H7 (cell line): ENCODE data around the gene RPL11. TPM values are rescaled to one million over a fixed set of nuclear protein-coding genes. Genes with fewer than 3 reads are reported as not detected.

Experiments
- DNase-seq: peaks from one replicate; pipeline ENCODE4 v3.0.0; 2012
- H3K27me3 ChIP-seq: 2 replicates; pipeline ENCODE4 v1.6.0; 2011; ENCODE audit warnings: mild to moderate bottlenecking, low read length; ENCODE audit not compliant: control insufficient read depth, insufficient read depth
- H3K36me3 ChIP-seq: replicated peaks from 2 replicates; pipeline ENCODE4 v1.5.1; 2011; ENCODE audit warnings: low read length; ENCODE audit not compliant: control insufficient read depth, insufficient read depth
- H3K4me3 ChIP-seq: 2 replicates; pipeline ENCODE4 v1.5.1; 2011; ENCODE audit warnings: low read depth, mild to moderate bottlenecking, control low read depth, low read length, moderate library complexity; ENCODE audit not compliant: insufficient read depth
- total RNA-seq: library from RNA; depleted of rRNA; stranded (reverse); fragments of >200 nt; shearing (Covaris generic); gene quantifications from 2 replicates; pipeline ENCODE4 v1.2.3, GENCODE V29; 2014

The RPL11 gene
- total RNA-seq, 1 experiment from 2014 or later = 1,671 TPM

DNA sequence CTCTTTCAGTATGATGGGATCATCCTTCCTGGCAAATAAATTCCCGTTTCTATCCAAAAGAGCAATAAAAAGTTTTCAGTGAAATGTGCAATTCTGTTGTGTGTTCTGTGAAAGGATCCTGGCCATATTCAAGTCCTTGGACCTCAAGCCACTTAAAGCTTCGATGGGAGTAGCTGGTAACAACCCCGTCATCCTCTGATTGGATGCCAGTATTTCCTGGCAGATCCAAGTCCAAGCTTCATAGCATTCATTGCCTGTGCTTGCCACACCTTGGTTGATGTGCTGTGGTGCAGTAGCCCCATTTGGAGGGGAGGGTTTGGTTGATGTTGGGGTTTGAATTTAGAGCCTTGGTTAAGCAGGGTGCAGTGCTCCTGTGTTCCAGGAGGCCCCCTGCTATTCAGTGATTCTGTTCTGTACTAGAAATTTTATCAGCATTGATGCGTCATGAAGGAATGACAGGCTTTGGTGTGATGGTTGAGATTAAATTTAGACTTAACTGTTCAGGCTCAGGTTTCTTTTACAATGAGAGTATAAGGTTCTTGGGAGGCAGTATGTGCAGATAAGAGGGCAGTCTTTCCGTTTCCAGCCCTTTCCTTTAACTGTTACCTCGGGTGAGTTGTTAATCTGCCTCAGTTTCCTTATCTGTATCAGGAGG lies 4.9 kb downstream of the RPL11 start:
- no peak for DNase-seq

DNA sequence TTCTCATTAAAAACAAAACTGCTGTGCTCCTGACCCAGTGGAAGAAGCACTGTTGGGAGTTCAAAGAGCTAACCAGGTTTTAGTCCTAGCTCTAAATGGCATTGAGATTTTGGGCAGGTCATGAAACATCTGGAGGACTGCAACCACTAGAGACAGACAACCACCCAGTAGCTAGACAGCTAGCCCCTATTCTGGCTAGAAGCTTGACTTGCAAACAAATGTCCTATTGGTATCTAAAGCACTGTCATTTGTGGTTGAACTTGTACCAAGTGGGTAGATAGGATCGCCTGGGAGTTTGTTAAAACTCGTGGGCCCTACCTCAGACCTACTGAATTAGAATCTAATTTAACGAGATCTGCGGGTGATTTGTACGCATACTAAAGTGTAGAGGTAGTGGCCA lies 6.9 kb downstream of the RPL11 start:
- H3K36me3 ChIP-seq = peaks cover 62% of the 10 kb centered on the region
- H3K27me3 ChIP-seq = no peaks in the 10 kb centered on the region
- no peak for DNase-seq
- no peak overlapping the region for H3K4me3 ChIP-seq

More for the DNA sequence above, 4.9 kb downstream of the RPL11 start:
- Histone ChIP-seq H3K36me3 (peaks cover 72% of the 10 kb centered on the region), H3K27me3 (no peaks in the 10 kb centered on the region), H3K4me3 (no peak overlapping the region)

DNA sequence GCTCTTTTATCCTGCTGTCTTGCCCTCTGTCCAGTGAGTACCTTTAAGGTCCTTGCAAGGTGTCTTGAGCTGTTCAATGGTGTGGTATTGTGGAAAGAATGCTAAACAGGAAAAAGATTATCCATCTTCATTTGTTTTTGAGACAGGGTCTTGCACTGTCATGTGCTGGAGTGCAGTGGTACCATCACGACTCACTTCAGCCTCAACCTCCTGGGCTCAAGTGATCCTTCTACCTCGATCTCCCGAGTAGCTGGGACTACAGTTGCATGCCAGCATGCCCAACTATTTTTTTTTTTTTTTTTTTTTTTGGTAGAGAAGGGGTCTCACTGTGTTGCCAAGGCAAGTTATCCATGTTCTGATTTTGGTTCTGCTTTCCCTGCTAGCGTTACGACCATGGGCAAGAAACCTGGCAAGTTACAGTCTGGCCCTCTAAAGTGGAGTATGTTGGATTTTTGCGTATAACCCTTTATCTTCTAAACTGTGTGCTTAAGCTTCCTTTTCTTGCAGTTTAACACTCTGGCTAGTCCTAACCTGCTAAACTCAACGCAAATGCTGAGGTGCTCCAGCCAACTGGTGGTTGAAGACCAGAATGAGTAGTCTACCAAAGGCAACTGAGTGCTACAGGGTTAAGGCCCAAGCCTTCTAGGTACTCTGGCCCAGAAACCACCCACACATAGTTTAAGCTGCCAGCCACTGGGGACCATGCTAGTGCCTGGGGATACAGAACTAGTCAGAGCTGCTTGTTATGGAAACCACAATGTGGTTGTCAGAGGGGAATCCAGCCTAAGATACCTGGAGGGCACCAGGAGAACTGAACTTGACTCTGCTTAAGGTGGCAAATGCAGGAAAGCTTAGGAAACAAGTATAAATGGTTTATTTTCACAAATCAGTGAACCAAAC lies 7.9 kb downstream of the RPL11 start:
- no peak for DNase-seq
- peaks cover 52% of the 10 kb centered on the region for H3K36me3 ChIP-seq
- H3K4me3 ChIP-seq = no peak overlapping the region
- no peaks in the 10 kb centered on the region for H3K27me3 ChIP-seq

DNA sequence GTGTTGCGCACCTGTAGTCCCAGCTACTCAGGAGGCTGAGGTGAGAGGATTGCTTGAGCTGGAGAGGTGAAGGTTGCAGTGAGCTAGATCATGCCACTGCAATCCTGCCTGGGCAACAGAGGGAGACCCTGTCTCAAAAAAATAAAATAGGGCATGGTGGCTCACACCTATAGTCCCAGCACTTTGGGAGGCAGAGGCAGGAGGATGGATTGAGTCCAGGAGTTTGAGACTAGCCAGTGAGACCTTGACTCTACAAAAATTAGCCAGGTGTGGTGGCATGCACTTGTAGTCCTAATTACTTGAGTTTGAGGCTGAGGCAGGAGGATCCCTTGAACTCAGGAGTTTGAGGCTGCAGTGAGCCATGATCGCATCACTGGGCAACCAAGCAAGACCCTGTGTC lies 9.7 kb downstream of the RPL11 start:
- Histone ChIP-seq H3K4me3 (no peak overlapping the region), H3K27me3 (no peaks in the 10 kb centered on the region), H3K36me3 (peaks cover 38% of the 10 kb centered on the region)
- no peak for DNase-seq

DNA sequence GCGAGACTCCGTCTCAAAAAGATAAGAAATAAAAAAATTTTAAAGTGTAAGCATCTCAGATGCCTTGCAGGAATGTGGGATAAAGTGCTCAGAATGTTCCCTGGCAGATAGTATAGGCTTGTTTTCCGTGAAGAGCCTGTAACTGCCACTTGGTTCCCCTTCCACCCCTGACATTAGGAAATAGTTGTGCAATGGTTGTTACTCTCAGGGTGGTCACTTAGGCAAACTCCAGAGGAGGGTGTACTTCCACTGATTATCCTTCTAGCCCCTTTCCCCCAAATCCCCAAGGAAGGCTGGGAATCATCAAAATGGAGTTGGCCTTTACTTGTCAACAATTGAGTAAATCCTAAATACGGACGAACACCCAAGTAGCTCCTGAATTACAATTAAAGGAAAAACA lies 10.4 kb downstream of the RPL11 start:
- DNase-seq = no peak
- Histone ChIP-seq H3K36me3 (peaks cover 32% of the 10 kb centered on the region), H3K4me3 (no peak overlapping the region), H3K27me3 (no peaks in the 10 kb centered on the region)

DNA sequence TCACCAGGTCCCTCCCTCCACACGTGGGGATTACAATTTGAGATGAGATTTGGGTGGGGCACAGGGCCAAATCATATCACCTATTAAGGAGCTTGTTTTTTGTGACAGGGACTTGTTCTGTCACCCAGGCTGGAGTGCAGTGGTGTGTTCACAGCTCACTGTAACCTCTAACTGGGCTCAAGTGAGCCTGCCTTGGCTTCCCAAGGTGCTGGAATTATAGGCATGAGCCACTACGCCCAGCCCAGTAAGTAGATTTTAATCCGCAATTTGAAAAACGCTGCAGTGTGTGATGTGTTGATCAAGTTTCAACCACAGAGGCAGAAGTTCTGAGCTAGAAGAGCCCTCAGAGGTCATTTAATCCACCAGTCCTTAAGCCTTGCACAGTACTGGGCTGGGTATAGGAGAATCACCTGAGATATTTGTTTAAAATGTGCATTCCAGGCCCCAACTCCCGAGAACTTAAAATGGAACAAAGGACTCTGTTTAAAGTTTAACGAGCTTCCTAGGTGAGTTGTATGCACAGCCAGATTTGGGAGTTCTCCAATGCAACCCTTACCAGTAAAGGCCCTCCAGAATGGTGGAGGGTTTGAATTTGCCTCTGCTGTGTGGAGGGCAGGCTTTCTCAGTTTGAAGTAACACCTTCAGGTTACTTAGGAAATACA lies 13.4 kb downstream of the RPL11 start:
- Histone ChIP-seq H3K27me3 (no peaks in the 10 kb centered on the region), H3K36me3 (peaks cover 13% of the 10 kb centered on the region), H3K4me3 (no peak overlapping the region)
- DNase-seq = no peak

DNA sequence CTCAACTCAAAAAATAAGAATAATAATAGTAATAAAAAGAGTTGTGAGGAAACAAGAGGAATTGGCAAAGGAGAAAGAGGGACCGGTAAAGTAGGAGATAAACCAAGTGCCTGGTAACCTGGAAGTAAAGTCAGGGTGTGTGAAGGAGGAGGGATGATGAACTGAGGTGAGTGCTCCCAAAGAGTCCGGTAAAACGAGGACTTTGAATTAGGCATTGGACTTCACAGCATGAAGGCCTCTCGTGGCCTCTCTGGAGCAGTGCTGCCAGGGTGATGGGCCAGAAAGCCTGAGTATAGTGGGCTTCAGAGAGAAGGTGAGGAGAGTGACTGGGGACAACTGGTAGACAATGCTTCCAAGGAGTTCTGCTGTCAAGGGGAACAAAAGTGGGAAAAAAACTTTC lies 17.6 kb downstream of the RPL11 start:
- no peak for DNase-seq
- Histone ChIP-seq H3K4me3 (no peak overlapping the region), H3K36me3 (peaks cover 4% of the 10 kb centered on the region), H3K27me3 (no peaks in the 10 kb centered on the region)

DNA sequence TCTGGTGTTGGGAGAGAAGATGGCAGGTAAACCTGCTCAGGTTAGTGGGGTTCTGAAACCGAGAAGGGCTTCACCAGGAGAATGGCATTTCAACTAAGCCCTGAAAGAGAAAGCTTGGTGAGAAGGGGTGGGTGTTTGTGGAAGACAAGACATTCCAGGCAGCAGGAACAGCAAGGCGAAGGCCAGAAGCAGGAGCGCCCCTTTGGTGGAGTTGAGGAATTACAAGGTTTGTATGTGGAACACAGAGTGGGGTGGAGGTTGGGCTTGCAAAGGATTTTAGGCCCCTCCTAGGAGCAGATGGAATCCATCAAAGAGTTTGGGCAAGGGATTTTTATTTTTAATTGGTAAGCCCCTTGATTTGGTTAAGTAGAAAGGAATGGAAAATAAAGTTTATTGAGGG lies 26.9 kb downstream of the RPL11 start:
- no peaks in the 10 kb centered on the region for H3K27me3 ChIP-seq
- H3K4me3 ChIP-seq = no peak overlapping the region
- H3K36me3 ChIP-seq = no peaks in the 10 kb centered on the region
- peak; percentile 82 for DNase-seq

DNA sequence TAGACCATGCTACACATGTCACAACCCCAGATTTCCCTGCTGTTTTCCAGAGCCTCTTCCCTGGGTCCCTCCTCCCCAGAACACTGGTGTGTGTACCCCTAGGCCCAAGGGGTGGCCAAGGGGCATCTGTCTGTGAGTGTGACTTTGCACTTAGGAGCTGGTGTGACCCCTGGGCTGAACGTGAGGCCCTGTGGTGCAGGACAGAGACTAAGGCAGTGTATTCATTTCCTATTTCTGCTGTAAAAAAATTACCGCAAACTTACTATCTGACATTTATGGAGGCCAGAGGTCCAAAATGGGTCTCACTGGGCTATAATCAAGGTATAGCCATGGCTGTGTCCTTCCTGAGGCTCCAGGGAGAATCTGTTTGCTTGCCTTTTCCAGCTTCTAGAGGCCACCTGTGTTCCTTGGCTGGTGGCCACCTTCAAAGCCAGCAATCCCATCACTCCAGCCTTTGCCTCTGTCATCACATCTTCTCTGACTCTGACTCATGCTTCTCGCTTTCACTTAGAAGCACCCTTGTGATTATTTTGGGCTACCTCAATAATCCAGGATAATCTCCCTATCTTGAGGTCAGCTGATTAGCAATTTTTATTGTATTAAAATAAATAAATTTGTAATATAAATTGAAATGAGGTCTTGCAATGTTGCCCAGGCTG lies 27.7 kb downstream of the RPL11 start:
- no peak overlapping the region for H3K4me3 ChIP-seq
- no peaks in the 10 kb centered on the region for H3K36me3 ChIP-seq
- no peak for DNase-seq
- no peaks in the 10 kb centered on the region for H3K27me3 ChIP-seq

DNA sequence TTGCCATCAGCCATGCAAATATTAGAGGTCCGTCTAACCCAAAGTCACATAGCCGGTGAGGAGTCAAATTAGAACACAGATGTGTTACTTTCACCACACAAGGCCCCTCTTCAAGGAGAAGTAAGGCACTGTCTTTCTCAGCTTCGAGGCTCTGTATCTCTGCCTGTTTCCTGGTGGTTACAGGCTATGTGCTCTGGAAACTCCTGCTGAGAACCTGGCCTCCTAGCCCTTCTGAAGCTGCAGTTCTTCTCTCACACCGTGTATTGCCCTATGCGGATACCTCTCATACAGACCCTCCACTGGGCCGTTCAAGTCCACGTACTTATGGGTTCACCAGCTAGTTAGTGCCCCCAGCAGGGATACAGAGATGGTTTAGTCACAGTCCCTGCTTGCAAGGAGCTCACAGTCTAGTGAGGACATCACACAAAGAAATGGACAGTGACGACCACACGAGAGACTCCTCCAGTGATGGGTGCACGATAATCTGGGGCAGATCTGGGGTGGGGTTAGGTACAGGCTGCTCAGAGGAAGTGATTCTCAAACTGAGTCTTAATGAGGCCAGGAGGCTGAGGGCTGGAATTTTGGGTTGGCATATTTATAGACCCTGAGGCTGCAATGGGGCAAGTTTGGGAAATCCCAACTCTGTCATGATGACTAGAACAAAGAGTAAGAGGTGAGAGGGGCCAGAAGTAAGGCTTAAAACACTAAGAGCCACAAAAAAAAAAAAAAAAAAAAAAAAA lies 28.8 kb downstream of the RPL11 start:
- no peaks in the 10 kb centered on the region for H3K27me3 ChIP-seq
- no peaks in the 10 kb centered on the region for H3K36me3 ChIP-seq
- no peak for DNase-seq
- no peak overlapping the region for H3K4me3 ChIP-seq

DNA sequence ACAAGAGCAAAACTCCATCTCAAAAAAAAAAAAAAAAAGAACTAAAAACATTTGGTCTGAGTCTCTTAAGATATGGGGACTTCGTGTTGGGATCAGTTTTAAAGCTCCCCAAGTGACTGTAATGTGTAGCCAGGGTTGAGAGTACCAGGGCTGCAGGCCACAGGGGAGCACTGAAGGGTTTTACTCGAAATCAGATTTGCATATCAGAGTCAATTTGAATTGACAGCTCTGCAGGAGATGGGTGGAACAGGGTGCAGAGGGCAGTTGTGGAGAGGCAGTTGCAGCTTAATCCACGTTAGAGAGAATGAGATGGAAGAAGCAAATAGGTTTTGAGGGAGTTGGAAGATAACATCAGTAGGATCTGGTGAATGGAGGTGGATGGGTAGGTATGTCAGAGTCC lies 31.0 kb downstream of the RPL11 start:
- DNase-seq = no peak
- Histone ChIP-seq H3K36me3 (no peaks in the 10 kb centered on the region), H3K4me3 (no peak overlapping the region), H3K27me3 (no peaks in the 10 kb centered on the region)

DNA sequence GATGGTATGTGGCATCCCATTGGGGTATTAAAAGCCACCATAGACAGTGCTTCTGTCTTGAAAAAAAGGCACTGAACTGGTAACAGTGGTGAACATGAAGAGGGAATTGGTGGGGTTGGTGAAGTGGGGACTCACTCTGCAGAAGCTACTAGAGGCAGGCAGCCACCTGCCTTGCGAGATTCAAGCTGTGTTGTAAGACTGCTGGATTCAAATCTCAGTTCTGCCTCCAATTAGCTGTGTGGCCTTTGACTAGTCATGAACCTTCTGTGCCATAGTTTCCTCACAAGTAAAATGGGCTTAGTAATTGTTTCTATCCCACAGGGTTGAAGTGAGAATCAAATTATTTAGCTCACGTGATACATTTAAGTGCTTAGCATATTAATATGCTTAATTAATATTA lies 35.1 kb downstream of the RPL11 start:
- no peak for DNase-seq
- Histone ChIP-seq H3K4me3 (no peak overlapping the region), H3K36me3 (no peaks in the 10 kb centered on the region), H3K27me3 (no peaks in the 10 kb centered on the region)

DNA sequence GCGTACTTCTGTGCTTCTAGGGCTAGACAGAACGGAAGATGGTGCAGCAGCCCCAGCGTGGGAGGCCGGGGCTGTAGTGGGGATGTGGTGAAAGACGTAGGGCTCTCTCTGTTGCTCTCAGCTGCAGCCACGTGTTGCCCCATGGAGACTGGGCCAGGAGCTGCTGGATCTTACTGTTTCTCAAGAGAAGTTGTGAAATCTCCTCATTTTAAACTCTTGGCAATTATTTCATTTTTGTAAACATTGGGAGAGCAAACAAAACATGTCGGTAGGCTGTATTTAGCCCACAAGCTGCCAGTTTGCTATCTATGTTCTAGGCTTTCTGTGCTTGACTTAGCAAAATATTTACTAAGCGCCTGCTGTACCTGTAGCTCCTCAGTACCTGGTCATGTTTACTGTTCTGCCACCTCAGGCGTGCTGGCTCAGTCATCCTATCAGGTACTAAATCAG lies 35.8 kb downstream of the RPL11 start:
- no peaks in the 10 kb centered on the region for H3K36me3 ChIP-seq
- no peak overlapping the region for H3K4me3 ChIP-seq
- DNase-seq = no peak
- no peaks in the 10 kb centered on the region for H3K27me3 ChIP-seq
